H1 (cell line): Measurements from ENCODE around the gene NR3C2. TPM values are rescaled to one million over a fixed set of nuclear protein-coding genes. Genes with fewer than 3 reads are reported as not detected.

Source experiments
- CTCF ChIA-PET: fragments of 300-600 bp; sonication (Branson Sonifier 250); formaldehyde crosslinking; loops from one replicate; lab custom pipeline; 2021; ENCODE audit not compliant: partially characterized antibody; lab: Charles Lee
- POLR2A ChIA-PET: fragments of 300-600 bp; sonication (Branson Sonifier 250); formaldehyde crosslinking; loops from one replicate; lab custom pipeline; 2021; ENCODE audit warnings: inconsistent platforms; ENCODE audit not compliant: partially characterized antibody; lab: Charles Lee
- DNase-seq, 2 experiments: peaks; one replicate each; pipeline versions ENCODE4 v3.0.0 to v3.0.0-alpha.2; 2010 to 2022; ENCODE audit warnings: low spot score in 2 of 2, low read depth in 1 of 2, mixed read lengths in 1 of 2
- FAIRE-seq: peaks from 2 replicates; lab custom pipeline; 2011; peaks lifted over from hg19 to GRCh38; lab: Jason Lieb, UNC
- H2AFZ ChIP-seq: 2 replicates; pipeline ENCODE4 v1.8.1; 2012; ENCODE audit warnings: low read length, inconsistent platforms
- H2AK5ac ChIP-seq: 2 replicates; pipeline ENCODE4 v1.6.1; 2013; ENCODE audit warnings: low read depth, low read length
- H2BK120ac ChIP-seq: replicated peaks from 2 replicates; pipeline ENCODE3; 2013; ENCODE audit warnings: low read depth, low read length, inconsistent platforms
- H2BK12ac ChIP-seq: 2 replicates; pipeline ENCODE4 v1.6.1; 2013; ENCODE audit warnings: low read depth, low read length
- H2BK15ac ChIP-seq: 2 replicates; pipeline ENCODE4 v1.6.1; 2013; ENCODE audit warnings: low read length
- H2BK20ac ChIP-seq: 2 replicates; pipeline ENCODE4 v1.6.1; 2013; ENCODE audit warnings: low read length
- H2BK5ac ChIP-seq: 2 replicates; pipeline ENCODE4 v1.6.1; 2013; ENCODE audit warnings: low read depth, low read length
- H3K14ac ChIP-seq: 2 replicates; pipeline ENCODE4 v1.6.1; 2013; ENCODE audit warnings: inconsistent platforms; ENCODE audit not compliant: insufficient read length
- H3K18ac ChIP-seq: 2 replicates; pipeline ENCODE4 v1.6.1; 2013; ENCODE audit warnings: low read length; ENCODE audit errors: extremely low read depth
- H3K23ac ChIP-seq: 2 replicates; pipeline ENCODE4 v1.6.1; 2013; ENCODE audit warnings: inconsistent platforms; ENCODE audit not compliant: insufficient read length
- H3K23me2 ChIP-seq: 2 replicates; pipeline ENCODE4 v1.6.1; 2013; ENCODE audit warnings: low read depth, low read length
- H3K27ac ChIP-seq: 2 replicates; pipeline ENCODE4 v1.6.1; 2011; ENCODE audit warnings: low read depth, low read length, inconsistent platforms
- H3K27me3 ChIP-seq, 4 experiments: replicated peaks in 1 of 4; 1 replicate in 1 of 4; 2 replicates in 3 of 4; pipeline versions ENCODE4 v1.6.1 to v1.8.1; 2011 to 2013; ENCODE audit warnings: low read length in 3 of 4, mild to moderate bottlenecking in 3 of 4, inconsistent platforms in 2 of 4, mixed read lengths in 2 of 4, moderate library complexity in 1 of 4; ENCODE audit not compliant: control insufficient read depth in 3 of 4, insufficient read depth in 3 of 4; ENCODE audit errors: extremely low read depth in 1 of 4
- H3K36me3 ChIP-seq, 4 experiments: 2 replicates each; pipeline versions ENCODE4 v1.6.1 to v1.8.1; 2011 to 2013; ENCODE audit warnings: mild to moderate bottlenecking in 4 of 4, low read length in 3 of 4, moderate library complexity in 2 of 4, control low read depth in 1 of 4, inconsistent platforms in 1 of 4; ENCODE audit not compliant: insufficient read depth in 4 of 4, control insufficient read depth in 2 of 4
- H3K4ac ChIP-seq: replicated peaks from 2 replicates; pipeline ENCODE3; 2013; ENCODE audit warnings: low read length, low read depth, mixed read lengths, inconsistent platforms; ENCODE audit not compliant: insufficient read length
- H3K4me1 ChIP-seq, 4 experiments: replicated peaks in 1 of 4; 1 replicate in 1 of 4; 2 replicates in 3 of 4; pipeline versions ENCODE4 v1.6.1 to v1.8.1; 2011 to 2013; ENCODE audit warnings: low read length in 3 of 4, inconsistent platforms in 2 of 4, mixed read lengths in 1 of 4; ENCODE audit not compliant: insufficient read depth in 4 of 4, control insufficient read depth in 3 of 4
- H3K4me2 ChIP-seq, 2 experiments: 2 replicates each; pipeline versions ENCODE4 v1.6.1 to v1.8.1; 2011 to 2013; ENCODE audit warnings: low read depth in 2 of 2, low read length in 2 of 2, control low read depth in 1 of 2, inconsistent platforms in 1 of 2, mild to moderate bottlenecking in 1 of 2; ENCODE audit not compliant: insufficient read depth in 1 of 2
- H3K4me3 ChIP-seq, 4 experiments: fragments of 200-600, 300-600 bp in 1 of 4; sonication (generic), shearing (Covaris generic), sonication (Bioruptor Twin) in 1 of 4; 2 replicates each; pipeline versions ENCODE4 v1.5.1 to v1.8.1; 2011 to 2016; ENCODE audit warnings: low read length in 4 of 4, low read depth in 3 of 4, control low read depth in 2 of 4, inconsistent platforms in 2 of 4, mild to moderate bottlenecking in 2 of 4, mixed read lengths in 1 of 4, moderate library complexity in 1 of 4; ENCODE audit not compliant: insufficient read depth in 2 of 4; ENCODE audit errors: extremely low read depth in 1 of 4
- H3K56ac ChIP-seq: replicated peaks from 2 replicates; pipeline ENCODE3; 2013; ENCODE audit warnings: low read depth, mild to moderate bottlenecking, mixed read lengths, low read length, inconsistent platforms; ENCODE audit not compliant: insufficient read length
- H3K79me1 ChIP-seq: 2 replicates; pipeline ENCODE4 v1.6.1; 2013; ENCODE audit warnings: low read depth, low read length, control low read depth
- H3K79me2 ChIP-seq, 2 experiments: 2 replicates each; pipeline versions ENCODE4 v1.6.1 to v1.8.1; 2012 to 2013; ENCODE audit warnings: low read length in 2 of 2, mild to moderate bottlenecking in 2 of 2, inconsistent platforms in 1 of 2; ENCODE audit not compliant: insufficient read depth in 2 of 2, control insufficient read depth in 1 of 2
- H3K9ac ChIP-seq, 4 experiments: replicated peaks in 1 of 4; 1 replicate in 1 of 4; 2 replicates in 3 of 4; pipeline versions ENCODE4 v1.6.1 to v1.8.1; 2011 to 2013; ENCODE audit warnings: low read depth in 3 of 4, low read length in 3 of 4, control low read depth in 2 of 4, mild to moderate bottlenecking in 2 of 4, moderate library complexity in 2 of 4, inconsistent platforms in 1 of 4; ENCODE audit errors: extremely low read depth in 1 of 4
- H3K9me3 ChIP-seq, 2 experiments: 2 replicates each; pipeline versions ENCODE4 v1.6.1 to v1.8.1; 2012 to 2013; ENCODE audit warnings: mild to moderate bottlenecking in 2 of 2, moderate library complexity in 2 of 2, control low read depth in 1 of 2, inconsistent platforms in 1 of 2, low read depth in 1 of 2, low read length in 1 of 2, mixed read lengths in 1 of 2; ENCODE audit not compliant: insufficient read depth in 2 of 2
- H4K20me1 ChIP-seq, 2 experiments: replicated peaks in 1 of 2; 2 replicates each; pipeline versions ENCODE3 to v1.8.1; 2011 to 2013; ENCODE audit warnings: inconsistent platforms in 2 of 2, low read length in 2 of 2, mild to moderate bottlenecking in 1 of 2; ENCODE audit not compliant: insufficient read depth in 2 of 2, control insufficient read depth in 1 of 2
- H4K5ac ChIP-seq: 2 replicates; pipeline ENCODE4 v1.6.1; 2013; ENCODE audit warnings: low read length, low read depth, mixed read lengths, inconsistent platforms; ENCODE audit not compliant: insufficient read length
- H4K8ac ChIP-seq: 2 replicates; pipeline ENCODE4 v1.8.0; 2013; ENCODE audit warnings: mild to moderate bottlenecking, moderate library complexity, low read length, inconsistent platforms; ENCODE audit not compliant: insufficient read depth; ENCODE audit errors: extremely low read depth
- H4K91ac ChIP-seq: replicated peaks from 2 replicates; pipeline ENCODE3; 2013; ENCODE audit warnings: low read length, mixed read lengths, inconsistent platforms; ENCODE audit not compliant: insufficient read length
- FOSL1 ChIP-seq: IDR thresholded peaks from 2 replicates; pipeline ENCODE4 v1.6.1; 2011; ENCODE audit warnings: mild to moderate bottlenecking, low read depth, low read length, moderate library complexity; ENCODE audit not compliant: insufficient read depth
- KDM5A ChIP-seq: fragments of 200-600 bp; IDR thresholded peaks from 2 replicates; pipeline ENCODE4 v1.7.1; 2012; ENCODE audit warnings: mild to moderate bottlenecking, low read length, inconsistent platforms, mixed read lengths
- PHF8 ChIP-seq: fragments of 200-600 bp; sonication (generic); conservative IDR thresholded peaks from 2 replicates; pipeline ENCODE4 v1.7.1; 2012; ENCODE audit warnings: low read depth, mild to moderate bottlenecking, inconsistent platforms, low read length, moderate library complexity
- POLR2AphosphoS5 ChIP-seq: IDR thresholded peaks from 2 replicates; pipeline ENCODE4 v1.6.1; 2011; ENCODE audit warnings: low read depth, low read length
- RFX5 ChIP-seq: IDR thresholded peaks from 2 replicates; pipeline ENCODE4 v1.6.1; 2011; ENCODE audit warnings: low read depth, low read length, improper control_type of control experiment, borderline replicate concordance
- WGBS, 2 experiments: shearing (Covaris generic) in 1 of 2; methylation state at CpG; one replicate each; pipeline versions ENCODE4 v1.1.6 to v1.1.7; 2013 to 2015; ENCODE audit warnings: low lambda C conversion rate in 2 of 2, mixed read lengths in 2 of 2, inconsistent platforms in 1 of 2, low coverage in 1 of 2, missing lambda C conversion rate in 1 of 2; ENCODE audit not compliant: insufficient replicate concordance in 2 of 2, insufficient coverage in 1 of 2, insufficient read length in 1 of 2; ENCODE audit errors: extremely low coverage in 1 of 2, missing lambda C conversion rate in 1 of 2; 5-methylcytosine and 5-hydroxymethylcytosine counted together
- polyA plus RNA-seq, 7 experiments: library from polyadenylated mRNA; depleted of rRNA in 3 of 7; stranded (reverse) in 5 of 7; unstranded in 2 of 7; fragments of >200 nt in 5 of 7; fragments of 200-250 nt in 2 of 7; gene quantifications; 1 replicate in 5 of 7; 2 replicates in 1 of 7; 4 replicates in 1 of 7; pipeline versions ENCODE4 v1.2.1 to v1.2.3, GENCODE V29; 2011 to 2013; ENCODE audit warnings: missing spikeins in 2 of 7, mixed read lengths in 2 of 7
- total RNA-seq: library from RNA; stranded (reverse); fragmentation: NEBNext Ultra II Directional; extraction: Animal tissue kit (Norgen Biotek cat#: 25700); gene quantifications from 2 replicates; pipeline ENCODE4 v1.2.1, GENCODE V29; 2021

Gene NR3C2
- total and polyA plus RNA-seq, 2 of the 8 experiments (the other 6 are each of a cell fraction or from before 2014, with no cell fraction given): 0.80 to 3.9 TPM

GRCh38 chr4:148329751-148330150 lies 112.5 kb downstream of the NR3C2 start:
- Histone ChIP-seq H4K8ac (no peak overlapping the region), H2BK120ac (no peak overlapping the region), H3K56ac (no peak overlapping the region), H2AK5ac (no peak overlapping the region), H3K9me3 (no peaks in the 10 kb centered on the region), H3K27me3 (no peaks in the 10 kb centered on the region), H2BK12ac (no peak overlapping the region), H3K18ac (no peak overlapping the region), H3K23ac (no peak overlapping the region), H2BK20ac (no peak overlapping the region), H3K79me1 (no peaks in the 10 kb centered on the region), H3K79me2 (no peaks in the 10 kb centered on the region), H3K4me2 (no peak overlapping the region), H2BK15ac (no peak overlapping the region), H3K9ac (no peak overlapping the region), H3K14ac (no peak overlapping the region), H2AFZ (no peak overlapping the region), H3K4me3 (no peak overlapping the region), H4K91ac (no peak overlapping the region), H4K5ac (no peak overlapping the region), H2BK5ac (no peak overlapping the region), H3K4me1 (peaks cover 0 to 4% (median 2%) of the 10 kb centered on the region in 4 experiments; a peak in 3 of 7 replicates), H3K4ac (no peak overlapping the region), H4K20me1 (no peaks in the 10 kb centered on the region), H3K27ac (no peak overlapping the region), H3K36me3 (no peaks in the 10 kb centered on the region), H3K23me2 (no peaks in the 10 kb centered on the region)
- 96% methylated on average over 5 of the region's 5 CpGs; no CpG with 5 or more reads in 1 of the 2 experiments for WGBS, 2 experiments
- CTCF ChIA-PET: no interaction called here
- DNase-seq (no peak), FAIRE-seq (no peak)
- POLR2A ChIA-PET: no interaction called here
- TF ChIP-seq RFX5: no peak
- TF ChIP-seq KDM5A: no peak
- TF ChIP-seq FOSL1: no peak
- no peak for TF ChIP-seq PHF8
- TF ChIP-seq POLR2AphosphoS5: no peak
